HG03108 (cell line): ENCODE results near the gene XKR7.
"Not testable (repeated sequence)": the region's sequence is repeated elsewhere in the genome, so short reads cannot be mapped to it uniquely, and the experiment has no call there.

Experiments used
- ATAC-seq: cut with Tn5 transposase; IDR thresholded peaks from one replicate; pipeline ENCODE4 v1.9.1; 2021; ENCODE audit warnings: moderate library complexity; ENCODE audit not compliant: unreplicated experiment

XKR7 gene

GRCh38 chr20:32010666-32011065, 42.7 kb downstream of the XKR7 start:
- ATAC-seq: no peak

- no peak for ATAC-seq
These were observed 44.3 kb downstream of the XKR7 start for GRCh38 chr20:32012159-32012688.

GRCh38 chr20:32013326-32013725, 45.4 kb downstream of the XKR7 start:
- ATAC-seq: no peak

- ATAC-seq: no peak
These were observed 49.8 kb downstream of the XKR7 start for GRCh38 chr20:32017711-32018251.

- ATAC-seq: no peak
These were observed 50.6 kb downstream of the XKR7 start for GRCh38 chr20:32018269-32019155.

GRCh38 chr20:32019156-32019510, 51.2 kb downstream of the XKR7 start:
- no peak for ATAC-seq

GRCh38 chr20:32019563-32020463, 51.9 kb downstream of the XKR7 start:
- ATAC-seq: no peak

- no peak for ATAC-seq
These were observed 53.1 kb downstream of the XKR7 start for GRCh38 chr20:32021091-32021490.

- ATAC-seq: no peak
These were observed 56.8 kb downstream of the XKR7 start for GRCh38 chr20:32024683-32025295.

- no peak for ATAC-seq
These were observed 59.7 kb downstream of the XKR7 start for GRCh38 chr20:32027643-32028042.

- ATAC-seq: no peak
These were observed 60.9 kb downstream of the XKR7 start for GRCh38 chr20:32028647-32029372.

- ATAC-seq: no peak
These were observed 61.6 kb downstream of the XKR7 start for GRCh38 chr20:32029561-32029960.

GRCh38 chr20:32031007-32031958, 63.3 kb downstream of the XKR7 start:
- ATAC-seq: no peak

- ATAC-seq: no peak
These were observed 65.4 kb downstream of the XKR7 start for GRCh38 chr20:32033316-32033715.

GRCh38 chr20:32033721-32034120, 65.8 kb downstream of the XKR7 start:
- ATAC-seq: not testable (repeated sequence)

GRCh38 chr20:32034581-32035425, 66.9 kb downstream of the XKR7 start:
- ATAC-seq: no peak

- no peak for ATAC-seq
These were observed 67.5 kb downstream of the XKR7 start for GRCh38 chr20:32035426-32035779.

- ATAC-seq: no peak
These were observed 68.3 kb downstream of the XKR7 start for GRCh38 chr20:32036252-32036651.
